ENCODE results near the gene SERPINA4.

- no peak for TF ChIP-seq POLR2A (IDR thresholded peaks at IDR 0.05; ENCODE audit: low read depth, low read length)
- TF ChIP-seq POLR2AphosphoS5 (IDR thresholded peaks at IDR 0.05; ENCODE audit: low read depth, low read length): no peak
These were observed 8.8 kb downstream of the SERPINA4 start for GRCh38 chr14:94570002-94570400.

Measured in GM12892 (cell line).